HuH-7 (cell line): ENCODE measurements around the gene TMEM94.
"Not testable (repeated sequence)": the region's sequence is repeated elsewhere in the genome, so short reads cannot be mapped to it uniquely, and the experiment has no call there.

ENCODE experiments used
- DNase-seq: peaks from one replicate; pipeline ENCODE4 v3.0.0; 2011; ENCODE audit warnings: low spot score

Gene TMEM94

GRCh38 chr17:75476752-75477489 is 20.5 kb downstream of the TMEM94 start:
- DNase-seq: no peak

GRCh38 chr17:75477490-75477862 is 21.0 kb downstream of the TMEM94 start:
- not testable (repeated sequence) for DNase-seq

- DNase-seq: no peak
These were observed 22.1 kb downstream of the TMEM94 start for GRCh38 chr17:75478508-75478907.

GRCh38 chr17:75480281-75480680 is 23.8 kb downstream of the TMEM94 start:
- no peak for DNase-seq

GRCh38 chr17:75481194-75482068 is 25.0 kb downstream of the TMEM94 start:
- no peak for DNase-seq

GRCh38 chr17:75482098-75482942 is 25.9 kb downstream of the TMEM94 start:
- no peak for DNase-seq

- DNase-seq: no peak
These were observed 29.3 kb downstream of the TMEM94 start for GRCh38 chr17:75485688-75486087.

GRCh38 chr17:75486151-75486550 is 29.7 kb downstream of the TMEM94 start:
- DNase-seq: no peak

- no peak for DNase-seq
These were observed 30.5 kb downstream of the TMEM94 start for GRCh38 chr17:75486951-75487350.

GRCh38 chr17:75487351-75488070 is 31.1 kb downstream of the TMEM94 start:
- DNase-seq: no peak

- no peak for DNase-seq
These were observed 32.5 kb downstream of the TMEM94 start for GRCh38 chr17:75488693-75489510.

GRCh38 chr17:75489511-75489955 is 33.1 kb downstream of the TMEM94 start:
- no peak for DNase-seq

GRCh38 chr17:75490173-75490743 is 33.8 kb downstream of the TMEM94 start:
- DNase-seq: no peak

GRCh38 chr17:75490953-75491649 is 34.7 kb downstream of the TMEM94 start:
- no peak for DNase-seq

GRCh38 chr17:75491680-75492079 is 35.2 kb downstream of the TMEM94 start:
- no peak for DNase-seq

GRCh38 chr17:75492555-75493168 is 36.2 kb downstream of the TMEM94 start:
- DNase-seq: no peak

GRCh38 chr17:75493476-75494129 is 37.2 kb downstream of the TMEM94 start:
- no peak for DNase-seq

- no peak for DNase-seq
These were observed 38.0 kb downstream of the TMEM94 start for GRCh38 chr17:75494326-75494877.
